Sigmoid colon (tissue), 4 donors: ENCODE measurements around the gene SUSD4.

ENCODE experiments used
- EP300 ChIP-seq, 4 donors: sonication (generic); formaldehyde crosslinking; IDR thresholded peaks; one replicate each; pipeline ENCODE4 v1.6.1; 2017; ENCODE audit warnings: antibody characterized with exemption in 4 of 4
- TF ChIP-seq, protein P1 (sequence below), 4 experiments: fragments of 450-650 bp in 3 of 4; fragments of 200-600 bp in 1 of 4; IDR thresholded peaks; one replicate each; pipeline ENCODE4 v1.5.1; 2016 to 2019; ENCODE audit warnings: antibody characterized with exemption in 4 of 4, mild to moderate bottlenecking in 3 of 4, moderate library complexity in 2 of 4

- TF ChIP-seq EP300 (IDR thresholded peaks at IDR 0.05), result no peak
- TF ChIP-seq, protein P1, sequence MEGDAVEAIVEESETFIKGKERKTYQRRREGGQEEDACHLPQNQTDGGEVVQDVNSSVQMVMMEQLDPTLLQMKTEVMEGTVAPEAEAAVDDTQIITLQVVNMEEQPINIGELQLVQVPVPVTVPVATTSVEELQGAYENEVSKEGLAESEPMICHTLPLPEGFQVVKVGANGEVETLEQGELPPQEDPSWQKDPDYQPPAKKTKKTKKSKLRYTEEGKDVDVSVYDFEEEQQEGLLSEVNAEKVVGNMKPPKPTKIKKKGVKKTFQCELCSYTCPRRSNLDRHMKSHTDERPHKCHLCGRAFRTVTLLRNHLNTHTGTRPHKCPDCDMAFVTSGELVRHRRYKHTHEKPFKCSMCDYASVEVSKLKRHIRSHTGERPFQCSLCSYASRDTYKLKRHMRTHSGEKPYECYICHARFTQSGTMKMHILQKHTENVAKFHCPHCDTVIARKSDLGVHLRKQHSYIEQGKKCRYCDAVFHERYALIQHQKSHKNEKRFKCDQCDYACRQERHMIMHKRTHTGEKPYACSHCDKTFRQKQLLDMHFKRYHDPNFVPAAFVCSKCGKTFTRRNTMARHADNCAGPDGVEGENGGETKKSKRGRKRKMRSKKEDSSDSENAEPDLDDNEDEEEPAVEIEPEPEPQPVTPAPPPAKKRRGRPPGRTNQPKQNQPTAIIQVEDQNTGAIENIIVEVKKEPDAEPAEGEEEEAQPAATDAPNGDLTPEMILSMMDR (IDR thresholded peaks at IDR 0.05), result no peak
These were observed 165.9 kb downstream of the SUSD4 start for GRCh38 chr1:223197923-223198627.
